Testis (tissue), 3 donors: Measurements from ENCODE around the gene NUBP1. TPM values are rescaled to one million over a fixed set of nuclear protein-coding genes. Genes with fewer than 3 reads are reported as not detected.
A peak's percentile ranks its signal among the peaks of the same experiment; 100 is the strongest.
"Not testable (repeated sequence)": the region's sequence is repeated elsewhere in the genome, so short reads cannot be mapped to it uniquely, and the experiment has no call there.

ENCODE experiments used
- DNase-seq: peaks from one replicate; pipeline ENCODE4 v3.0.0-alpha.2; 2019
- H3K27ac ChIP-seq, 2 donors: fragments of 200-600 bp; sonication (generic); one replicate each; pipeline ENCODE4 v1.5.1; 2019
- H3K27me3 ChIP-seq: fragments of 200-600 bp; sonication (generic); one replicate; pipeline ENCODE4 v1.5.1; 2019
- H3K36me3 ChIP-seq: fragments of 200-600 bp; sonication (generic); one replicate; pipeline ENCODE4 v1.5.1; 2017; ENCODE audit warnings: low read depth; ENCODE audit errors: missing control alignments
- H3K4me1 ChIP-seq: fragments of 200-600 bp; sonication (generic); one replicate; pipeline ENCODE4 v1.5.1; 2019
- H3K4me3 ChIP-seq, 2 donors: fragments of 200-600 bp; sonication (generic); one replicate each; pipeline ENCODE4 v1.5.1; 2017 to 2019
- H3K9me3 ChIP-seq: fragments of 200-600 bp; sonication (generic); one replicate; pipeline ENCODE4 v1.5.1; 2017
- POLR2A ChIP-seq: fragments of 450-650 bp; IDR thresholded peaks from one replicate; pipeline ENCODE4 v1.6.1; 2017; ENCODE audit warnings: antibody characterized with exemption, mild to moderate bottlenecking, moderate library complexity
- WGBS, 2 donors: methylation state at CpG; one replicate each; pipeline ENCODE4 v1.1.5; 2018; 5-methylcytosine and 5-hydroxymethylcytosine counted together
- intact Hi-C: fragments of 100-400 bp; cut with DNase I; formaldehyde crosslinking; loops from one replicate; pipeline ENCODE4 v1.15.1; 2023; ENCODE audit warnings: low total_unique reads
- polyA plus RNA-seq: library from polyadenylated mRNA; stranded (reverse); fragments of 350-450 nt; fragmentation: Illumina TruSeq; extraction: RNeasy Lipid Tissue Mini Kit (QIAGEN cat#74804); gene quantifications from one replicate; pipeline ENCODE4 v1.2.3, GENCODE V29; 2014; ENCODE audit warnings: low read depth, low replicate concordance; ENCODE audit not compliant: insufficient read depth
- total RNA-seq, 2 donors: library from RNA; depleted of rRNA; stranded (reverse); fragments of >200 nt; gene quantifications; one replicate each; pipeline ENCODE4 v1.2.3, GENCODE V29; 2016
- TF ChIP-seq, protein P1 (sequence below), 3 experiments: fragments of 450-650 bp in 2 of 3; fragments of 200-600 bp in 1 of 3; sonication (generic) in 1 of 3; IDR thresholded peaks; one replicate each; pipeline ENCODE4 v1.5.1; 2016 to 2019; ENCODE audit warnings: antibody characterized with exemption in 3 of 3, mild to moderate bottlenecking in 2 of 3, moderate library complexity in 1 of 3

The NUBP1 gene
- total and polyA plus RNA-seq, 3 donors from 2014 or later: 23.0 to 41.1 (median 33.9) TPM

DNA sequence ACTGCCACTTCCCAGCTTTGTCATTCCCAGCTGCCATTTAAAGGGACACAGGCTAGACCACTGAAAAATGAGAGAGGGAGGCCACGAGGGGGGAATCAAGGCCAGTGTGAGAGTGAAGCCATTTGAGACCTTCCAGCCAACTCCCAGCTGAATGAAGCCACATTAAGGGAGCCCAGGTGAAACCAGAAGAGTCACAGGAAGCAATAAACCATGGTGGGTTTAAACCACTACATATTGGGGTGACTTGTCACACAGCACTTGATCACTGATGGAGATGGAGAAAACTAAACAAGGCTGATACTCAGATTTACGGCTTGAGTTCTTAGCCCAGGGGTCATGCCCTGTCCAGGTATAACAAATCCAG lies 2.8 kb upstream of the NUBP1 start:
- WGBS, 2 donors: 76 to 94% methylated on average over 2 of the region's 2 CpGs
- intact Hi-C loops: no loop called here
- H3K4me1 ChIP-seq: peaks cover 4% of the 10 kb centered on the region
- no peaks in the 10 kb centered on the region for H3K9me3 ChIP-seq
- H3K27ac ChIP-seq: no peak overlapping the region
- no peak for DNase-seq
- no peaks in the 10 kb centered on the region for H3K27me3 ChIP-seq
- TF ChIP-seq, protein P1, sequence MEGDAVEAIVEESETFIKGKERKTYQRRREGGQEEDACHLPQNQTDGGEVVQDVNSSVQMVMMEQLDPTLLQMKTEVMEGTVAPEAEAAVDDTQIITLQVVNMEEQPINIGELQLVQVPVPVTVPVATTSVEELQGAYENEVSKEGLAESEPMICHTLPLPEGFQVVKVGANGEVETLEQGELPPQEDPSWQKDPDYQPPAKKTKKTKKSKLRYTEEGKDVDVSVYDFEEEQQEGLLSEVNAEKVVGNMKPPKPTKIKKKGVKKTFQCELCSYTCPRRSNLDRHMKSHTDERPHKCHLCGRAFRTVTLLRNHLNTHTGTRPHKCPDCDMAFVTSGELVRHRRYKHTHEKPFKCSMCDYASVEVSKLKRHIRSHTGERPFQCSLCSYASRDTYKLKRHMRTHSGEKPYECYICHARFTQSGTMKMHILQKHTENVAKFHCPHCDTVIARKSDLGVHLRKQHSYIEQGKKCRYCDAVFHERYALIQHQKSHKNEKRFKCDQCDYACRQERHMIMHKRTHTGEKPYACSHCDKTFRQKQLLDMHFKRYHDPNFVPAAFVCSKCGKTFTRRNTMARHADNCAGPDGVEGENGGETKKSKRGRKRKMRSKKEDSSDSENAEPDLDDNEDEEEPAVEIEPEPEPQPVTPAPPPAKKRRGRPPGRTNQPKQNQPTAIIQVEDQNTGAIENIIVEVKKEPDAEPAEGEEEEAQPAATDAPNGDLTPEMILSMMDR (IDR thresholded peaks at IDR 0.05): no peak
- no peak for TF ChIP-seq POLR2A
- H3K4me3 ChIP-seq: no peak overlapping the region
- no peaks in the 10 kb centered on the region for H3K36me3 ChIP-seq

DNA sequence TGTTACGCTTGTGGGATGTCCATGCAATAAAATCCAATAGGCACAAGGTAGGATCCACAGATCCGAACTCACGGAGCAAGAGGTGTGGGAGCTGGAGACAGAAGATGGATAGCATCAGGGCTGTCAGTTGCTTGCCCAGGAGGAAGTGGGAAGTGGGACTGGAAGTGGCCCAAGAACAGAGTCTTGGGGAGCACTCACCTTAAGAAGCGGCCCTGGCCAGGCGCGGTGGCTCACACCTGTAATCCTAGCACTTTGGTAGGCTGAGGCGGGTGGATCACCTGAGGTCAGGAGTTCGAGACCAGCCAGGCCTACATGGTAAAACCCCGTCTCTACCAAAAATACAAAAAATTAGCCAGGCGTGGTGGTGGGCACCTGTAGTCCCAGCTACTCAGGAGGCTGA lies 2.4 kb upstream of the NUBP1 start:
- H3K9me3 ChIP-seq, H3K4me1 ChIP-seq, H3K36me3 ChIP-seq, H3K27ac ChIP-seq, H3K27me3 ChIP-seq, H3K4me3 ChIP-seq, intact Hi-C loops, DNase-seq: not testable (repeated sequence)
- WGBS, 2 donors: 88 to 95% methylated on average over 10 of the region's 10 CpGs

DNA sequence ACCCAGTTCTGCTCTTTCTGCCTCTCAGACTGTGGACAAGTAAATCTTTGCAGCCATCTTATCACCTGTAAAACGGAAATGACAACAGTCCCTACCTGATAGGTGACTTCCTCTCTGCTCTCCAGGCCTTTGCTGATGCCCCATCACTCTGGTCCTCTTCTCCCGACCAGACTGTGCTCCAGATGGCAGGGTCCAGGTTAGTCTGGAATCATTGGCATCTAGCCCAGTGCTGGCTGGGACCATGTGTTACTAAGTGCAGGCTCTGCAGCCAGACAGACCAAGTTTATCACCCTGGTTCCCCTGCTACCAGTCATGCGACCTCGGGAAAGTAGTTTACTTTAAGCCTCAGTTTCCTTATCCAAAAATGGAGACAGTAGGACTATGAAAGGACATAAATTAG lies 1.8 kb upstream of the NUBP1 start:
- H3K27me3 ChIP-seq: no peaks in the 10 kb centered on the region
- DNase-seq: no peak
- TF ChIP-seq POLR2A: no peak
- TF ChIP-seq, protein P1 (IDR thresholded peaks at IDR 0.05): no peak
- intact Hi-C loops: no loop called here
- H3K27ac ChIP-seq: no peak overlapping the region
- no peak overlapping the region for H3K4me3 ChIP-seq
- WGBS, 2 donors: 50 to 57% methylated on average over 4 of the region's 4 CpGs
- no peaks in the 10 kb centered on the region for H3K9me3 ChIP-seq
- H3K36me3 ChIP-seq: no peaks in the 10 kb centered on the region
- H3K4me1 ChIP-seq: peaks cover 4% of the 10 kb centered on the region

DNA sequence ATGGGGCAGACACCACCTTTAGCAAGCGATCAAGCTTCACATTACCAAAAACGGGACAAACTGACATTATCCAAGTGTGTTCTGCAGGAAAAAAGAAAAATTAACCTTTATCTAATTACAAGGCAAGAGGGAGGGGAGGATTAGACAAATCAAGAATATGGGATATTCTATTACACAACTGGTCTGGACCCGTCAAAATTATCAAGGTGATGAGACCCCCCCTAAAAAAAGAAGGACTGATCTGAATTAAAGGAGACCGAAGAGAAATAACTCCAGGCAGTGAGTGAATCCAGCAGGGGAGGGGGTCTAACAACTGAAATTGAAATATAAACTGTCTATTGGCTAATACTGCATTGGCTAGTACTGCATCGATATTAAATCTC lies 424 bp upstream of the NUBP1 start:
- intact Hi-C loops: no loop called here
- Histone ChIP-seq H3K36me3 (no peaks in the 10 kb centered on the region), H3K9me3 (no peaks in the 10 kb centered on the region), H3K4me3 (peak overlapping the region; percentile 62 to 74), H3K27me3 (no peaks in the 10 kb centered on the region), H3K4me1 (peaks cover 4% of the 10 kb centered on the region), H3K27ac (peak overlapping the region; percentile 90 to 91)
- 26 to 33% methylated on average over 5 of the region's 5 CpGs for WGBS, 2 donors
- DNase-seq: no peak
- TF ChIP-seq POLR2A: no peak
- TF ChIP-seq, protein P1 (IDR thresholded peaks at IDR 0.05): no peak

DNA sequence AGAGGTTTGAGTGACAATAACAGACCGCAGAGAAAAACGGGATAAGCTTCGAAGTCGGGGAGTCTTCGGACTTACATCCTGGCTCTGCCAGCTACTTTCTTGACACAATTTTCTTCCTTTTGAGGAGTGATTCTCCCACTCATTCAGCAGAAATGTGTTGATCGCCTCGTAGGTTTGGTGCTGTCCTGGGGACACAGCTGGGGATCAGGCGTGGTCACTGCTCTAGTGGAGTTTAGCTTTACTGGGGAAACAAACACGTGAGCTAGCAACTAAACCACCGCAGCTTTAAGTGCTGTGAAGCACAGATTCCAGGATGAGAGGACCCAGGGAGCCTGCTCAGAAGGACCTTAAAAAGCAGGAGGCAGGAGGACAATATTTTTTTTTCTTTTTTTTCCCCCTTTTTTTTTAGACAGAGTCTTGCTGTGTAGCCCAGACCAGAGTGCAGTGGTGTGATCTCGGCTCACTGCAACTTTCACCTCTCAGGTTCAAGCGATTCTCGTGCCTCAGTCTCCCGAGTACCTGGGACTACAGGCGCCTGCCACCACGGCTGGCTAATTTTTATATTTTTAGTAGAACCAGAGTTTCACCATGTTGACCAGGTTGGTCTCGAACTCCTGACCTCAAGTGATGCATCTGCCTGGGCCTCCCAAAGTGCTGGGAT lies 858 bp downstream of the NUBP1 start:
- Histone ChIP-seq H3K9me3 (no peaks in the 10 kb centered on the region), H3K4me3 (peak overlapping the region; percentile 62 to 74), H3K36me3 (no peaks in the 10 kb centered on the region), H3K27me3 (no peaks in the 10 kb centered on the region), H3K27ac (peak overlapping the region in 1 of 2 donors; percentile 90), H3K4me1 (peaks cover 4% of the 10 kb centered on the region)
- intact Hi-C loops: loop anchor here (5.0 kb wide), 1 partner anchor 168 kb away; no protein-coding TSS in a partner anchor
- DNase-seq: no peak
- TF ChIP-seq, protein P1 (IDR thresholded peaks at IDR 0.05): no peak
- TF ChIP-seq POLR2A: no peak
- 34 to 37% methylated on average over 17 of the region's 17 CpGs for WGBS, 2 donors
